HG03196 (cell line): ENCODE results near the gene SERPINA6.
"Not testable (repeated sequence)": the region's sequence is repeated elsewhere in the genome, so short reads cannot be mapped to it uniquely, and the experiment has no call there.

ENCODE experiments used
- ATAC-seq: cut with Tn5 transposase; IDR thresholded peaks from one replicate; pipeline ENCODE4 v1.9.1; 2021; ENCODE audit not compliant: unreplicated experiment

Gene SERPINA6

GRCh38 chr14:94322648-94323570, at the start of gene SERPINA6:
SERPINA6 (minus strand) TSS chr14:94323336; CDS start chr14:94314648, 8,688 bp downstream.
- ATAC-seq = no peak

- no peak for ATAC-seq
These were observed 49.0 kb upstream of the SERPINA6 start for GRCh38 chr14:94372021-94372605.

GRCh38 chr14:94370524-94370910, 47.4 kb upstream of the SERPINA6 start:
- no peak for ATAC-seq

- not testable (repeated sequence) for ATAC-seq
These were observed 46.8 kb upstream of the SERPINA6 start for GRCh38 chr14:94369766-94370523.

GRCh38 chr14:94368956-94369355, 45.8 kb upstream of the SERPINA6 start:
- ATAC-seq = no peak

- ATAC-seq = no peak
These were observed 45.1 kb upstream of the SERPINA6 start for GRCh38 chr14:94368243-94368590.

- ATAC-seq = no peak
These were observed 44.5 kb upstream of the SERPINA6 start for GRCh38 chr14:94367347-94368242.

- ATAC-seq = no peak
These were observed 43.2 kb upstream of the SERPINA6 start, which contains the start of gene SERPINA2 for GRCh38 chr14:94366146-94366915. SERPINA2 (minus strand) TSS chr14:94366698.

GRCh38 chr14:94365624-94366023, 42.5 kb upstream of the SERPINA6 start:
- no peak for ATAC-seq

GRCh38 chr14:94364964-94365363, 41.8 kb upstream of the SERPINA6 start:
- no peak for ATAC-seq

GRCh38 chr14:94364037-94364436, 40.9 kb upstream of the SERPINA6 start:
- no peak for ATAC-seq

GRCh38 chr14:94363151-94363624, 40.1 kb upstream of the SERPINA6 start:
- ATAC-seq = no peak

GRCh38 chr14:94362614-94363133, 39.5 kb upstream of the SERPINA6 start:
- ATAC-seq = no peak

- ATAC-seq = no peak
These were observed 38.5 kb upstream of the SERPINA6 start for GRCh38 chr14:94361682-94362081.

GRCh38 chr14:94360945-94361565, 37.9 kb upstream of the SERPINA6 start:
- ATAC-seq = no peak

GRCh38 chr14:94357166-94357565, 34.0 kb upstream of the SERPINA6 start:
- ATAC-seq = no peak

GRCh38 chr14:94356379-94357056, 33.4 kb upstream of the SERPINA6 start:
- no peak for ATAC-seq

GRCh38 chr14:94355191-94355794, 32.2 kb upstream of the SERPINA6 start:
- ATAC-seq = no peak
